ENCODE data around the gene SAP30. TPM values are rescaled to one million over a fixed set of nuclear protein-coding genes. Genes with fewer than 3 reads are reported as not detected.

Gene SAP30
- total and polyA plus RNA-seq, 10 of the 15 experiments (the other 5 are each of a cell fraction or from before 2014, with no cell fraction given) = 5.0 to 56.9 (median 23.6) TPM

DNA sequence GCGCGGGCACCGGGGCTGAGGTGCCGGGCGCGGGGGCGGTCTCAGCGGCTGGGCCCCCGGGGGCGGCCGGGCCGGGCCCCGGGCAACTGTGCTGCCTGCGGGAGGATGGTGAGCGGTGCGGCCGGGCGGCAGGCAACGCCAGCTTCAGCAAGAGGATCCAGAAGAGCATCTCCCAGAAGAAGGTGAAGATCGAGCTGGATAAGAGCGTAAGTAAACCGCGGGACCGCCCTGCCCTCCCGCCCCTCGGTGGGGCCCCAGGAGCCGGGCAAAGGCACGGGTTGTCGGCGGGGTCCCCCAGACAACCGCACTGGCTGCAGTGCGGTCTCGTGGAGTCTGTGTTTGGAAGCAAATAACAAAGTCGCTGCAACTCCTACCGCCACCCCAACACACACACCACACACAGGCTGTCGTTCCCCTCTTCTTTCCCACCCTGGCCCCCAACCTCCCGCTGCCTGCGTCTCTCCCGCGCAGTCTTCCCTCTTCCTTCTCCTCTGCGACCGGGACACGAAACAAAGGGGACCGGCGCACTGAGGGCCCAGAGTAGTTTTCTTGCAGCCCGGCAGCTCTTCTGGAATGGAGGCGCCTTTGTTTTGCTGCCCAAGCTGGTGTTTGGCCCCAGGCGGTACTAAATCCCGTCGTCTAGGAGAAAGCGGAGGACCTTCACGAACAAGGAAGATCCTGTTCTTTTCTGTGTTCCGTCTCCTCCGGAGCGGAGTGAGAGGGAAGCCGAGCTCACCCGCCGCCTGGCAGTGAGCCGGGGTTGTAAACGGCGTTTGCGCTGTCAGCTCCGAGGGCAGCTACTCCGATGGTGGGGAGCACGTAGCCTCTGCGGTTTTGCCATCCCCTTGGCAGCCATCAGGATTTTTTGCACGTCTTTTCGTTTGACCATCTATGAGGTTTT lies 788 bp downstream of the SAP30 start (continued):
- TF ChIP-seq, protein P1, sequence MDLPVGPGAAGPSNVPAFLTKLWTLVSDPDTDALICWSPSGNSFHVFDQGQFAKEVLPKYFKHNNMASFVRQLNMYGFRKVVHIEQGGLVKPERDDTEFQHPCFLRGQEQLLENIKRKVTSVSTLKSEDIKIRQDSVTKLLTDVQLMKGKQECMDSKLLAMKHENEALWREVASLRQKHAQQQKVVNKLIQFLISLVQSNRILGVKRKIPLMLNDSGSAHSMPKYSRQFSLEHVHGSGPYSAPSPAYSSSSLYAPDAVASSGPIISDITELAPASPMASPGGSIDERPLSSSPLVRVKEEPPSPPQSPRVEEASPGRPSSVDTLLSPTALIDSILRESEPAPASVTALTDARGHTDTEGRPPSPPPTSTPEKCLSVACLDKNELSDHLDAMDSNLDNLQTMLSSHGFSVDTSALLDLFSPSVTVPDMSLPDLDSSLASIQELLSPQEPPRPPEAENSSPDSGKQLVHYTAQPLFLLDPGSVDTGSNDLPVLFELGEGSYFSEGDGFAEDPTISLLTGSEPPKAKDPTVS (IDR thresholded peaks at IDR 0.05; ENCODE audit: low read depth, low read length) = no peak
- TF ChIP-seq POLR2AphosphoS2 (IDR thresholded peaks at IDR 0.05; ENCODE audit: low read depth, low read length) (no peak), MYC (IDR thresholded peaks at IDR 0.05; ENCODE audit: insufficient read depth, insufficient read length, insufficient replicate concordance, low read length, severe bottlenecking) (no peak), JUNB (IDR thresholded peaks at IDR 0.05) (no peak), NFYB (IDR thresholded peaks at IDR 0.05; ENCODE audit: insufficient read depth, low read depth, low read length) (no peak), FOXM1 (IDR thresholded peaks at IDR 0.05; ENCODE audit: low read depth, low read length) (no peak), LARP7 (IDR thresholded peaks at IDR 0.05) (0 out of 2 replicates have a peak, but pooled peaks have one; percentile 47), NR2C2 (IDR thresholded peaks at IDR 0.05; ENCODE audit: borderline replicate concordance, control insufficient read depth, insufficient read length, low read depth) (no peak), ETV6 (conservative IDR thresholded peaks at IDR 0.05 in 1 of 2, IDR thresholded peaks at IDR 0.05 in 1 of 2; ENCODE audit: borderline replicate concordance in 1 of 2, low read depth in 1 of 2) (no peak), IKZF1 (conservative IDR thresholded peaks at IDR 0.05) (peak; percentile 57; the same call in 1 of the 2 replicates), HDAC2 (IDR thresholded peaks at IDR 0.05) (no peak), NFYA (IDR thresholded peaks at IDR 0.05; ENCODE audit: borderline replicate concordance, low read depth, low read length) (no peak), WRNIP1 (IDR thresholded peaks at IDR 0.05; ENCODE audit: borderline replicate concordance, low read depth, low read length) (no peak), ZNF274 (IDR thresholded peaks at IDR 0.05; ENCODE audit: insufficient read depth, insufficient read length) (no peak), FOS (IDR thresholded peaks at IDR 0.05; ENCODE audit: borderline replicate concordance, extremely low read depth, insufficient read length) (no peak), SIX5 (IDR thresholded peaks at IDR 0.05; ENCODE audit: low read depth, low read length, severe bottlenecking) (no peak), ZSCAN29 (IDR thresholded peaks at IDR 0.05) (no peak), BCL11A (IDR thresholded peaks at IDR 0.05; ENCODE audit: low read depth, low read length) (no peak)
- TF ChIP-seq, protein P2, sequence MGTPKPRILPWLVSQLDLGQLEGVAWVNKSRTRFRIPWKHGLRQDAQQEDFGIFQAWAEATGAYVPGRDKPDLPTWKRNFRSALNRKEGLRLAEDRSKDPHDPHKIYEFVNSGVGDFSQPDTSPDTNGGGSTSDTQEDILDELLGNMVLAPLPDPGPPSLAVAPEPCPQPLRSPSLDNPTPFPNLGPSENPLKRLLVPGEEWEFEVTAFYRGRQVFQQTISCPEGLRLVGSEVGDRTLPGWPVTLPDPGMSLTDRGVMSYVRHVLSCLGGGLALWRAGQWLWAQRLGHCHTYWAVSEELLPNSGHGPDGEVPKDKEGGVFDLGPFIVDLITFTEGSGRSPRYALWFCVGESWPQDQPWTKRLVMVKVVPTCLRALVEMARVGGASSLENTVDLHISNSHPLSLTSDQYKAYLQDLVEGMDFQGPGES (IDR thresholded peaks at IDR 0.05) = no peak
- TF ChIP-seq, protein P3, sequence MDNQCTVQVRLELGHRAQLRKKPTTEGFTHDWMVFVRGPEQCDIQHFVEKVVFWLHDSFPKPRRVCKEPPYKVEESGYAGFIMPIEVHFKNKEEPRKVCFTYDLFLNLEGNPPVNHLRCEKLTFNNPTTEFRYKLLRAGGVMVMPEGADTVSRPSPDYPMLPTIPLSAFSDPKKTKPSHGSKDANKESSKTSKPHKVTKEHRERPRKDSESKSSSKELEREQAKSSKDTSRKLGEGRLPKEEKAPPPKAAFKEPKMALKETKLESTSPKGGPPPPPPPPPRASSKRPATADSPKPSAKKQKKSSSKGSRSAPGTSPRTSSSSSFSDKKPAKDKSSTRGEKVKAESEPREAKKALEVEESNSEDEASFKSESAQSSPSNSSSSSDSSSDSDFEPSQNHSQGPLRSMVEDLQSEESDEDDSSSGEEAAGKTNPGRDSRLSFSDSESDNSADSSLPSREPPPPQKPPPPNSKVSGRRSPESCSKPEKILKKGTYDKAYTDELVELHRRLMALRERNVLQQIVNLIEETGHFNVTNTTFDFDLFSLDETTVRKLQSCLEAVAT (IDR thresholded peaks at IDR 0.05) = 0 out of 2 replicates have a peak, but pooled peaks have one; percentile 28
- TF ChIP-seq, protein P4, sequence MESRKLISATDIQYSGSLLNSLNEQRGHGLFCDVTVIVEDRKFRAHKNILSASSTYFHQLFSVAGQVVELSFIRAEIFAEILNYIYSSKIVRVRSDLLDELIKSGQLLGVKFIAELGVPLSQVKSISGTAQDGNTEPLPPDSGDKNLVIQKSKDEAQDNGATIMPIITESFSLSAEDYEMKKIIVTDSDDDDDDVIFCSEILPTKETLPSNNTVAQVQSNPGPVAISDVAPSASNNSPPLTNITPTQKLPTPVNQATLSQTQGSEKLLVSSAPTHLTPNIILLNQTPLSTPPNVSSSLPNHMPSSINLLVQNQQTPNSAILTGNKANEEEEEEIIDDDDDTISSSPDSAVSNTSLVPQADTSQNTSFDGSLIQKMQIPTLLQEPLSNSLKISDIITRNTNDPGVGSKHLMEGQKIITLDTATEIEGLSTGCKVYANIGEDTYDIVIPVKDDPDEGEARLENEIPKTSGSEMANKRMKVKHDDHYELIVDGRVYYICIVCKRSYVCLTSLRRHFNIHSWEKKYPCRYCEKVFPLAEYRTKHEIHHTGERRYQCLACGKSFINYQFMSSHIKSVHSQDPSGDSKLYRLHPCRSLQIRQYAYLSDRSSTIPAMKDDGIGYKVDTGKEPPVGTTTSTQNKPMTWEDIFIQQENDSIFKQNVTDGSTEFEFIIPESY (IDR thresholded peaks at IDR 0.05) = no peak
- TF ChIP-seq, protein P5, sequence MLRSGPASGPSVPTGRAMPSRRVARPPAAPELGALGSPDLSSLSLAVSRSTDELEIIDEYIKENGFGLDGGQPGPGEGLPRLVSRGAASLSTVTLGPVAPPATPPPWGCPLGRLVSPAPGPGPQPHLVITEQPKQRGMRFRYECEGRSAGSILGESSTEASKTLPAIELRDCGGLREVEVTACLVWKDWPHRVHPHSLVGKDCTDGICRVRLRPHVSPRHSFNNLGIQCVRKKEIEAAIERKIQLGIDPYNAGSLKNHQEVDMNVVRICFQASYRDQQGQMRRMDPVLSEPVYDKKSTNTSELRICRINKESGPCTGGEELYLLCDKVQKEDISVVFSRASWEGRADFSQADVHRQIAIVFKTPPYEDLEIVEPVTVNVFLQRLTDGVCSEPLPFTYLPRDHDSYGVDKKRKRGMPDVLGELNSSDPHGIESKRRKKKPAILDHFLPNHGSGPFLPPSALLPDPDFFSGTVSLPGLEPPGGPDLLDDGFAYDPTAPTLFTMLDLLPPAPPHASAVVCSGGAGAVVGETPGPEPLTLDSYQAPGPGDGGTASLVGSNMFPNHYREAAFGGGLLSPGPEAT (IDR thresholded peaks at IDR 0.05; ENCODE audit: low read depth) = 0 out of 2 replicates have a peak, but pooled peaks have one; percentile 33
